Panc1 (cell line): ENCODE data around the gene LSM12.

ENCODE experiments used
- POLR2AphosphoS5 ChIP-seq: IDR thresholded peaks from 2 replicates; pipeline ENCODE4 v1.6.1; 2012; ENCODE audit warnings: mild to moderate bottlenecking, low read depth, low read length, moderate library complexity
- SIN3A ChIP-seq: IDR thresholded peaks from 2 replicates; pipeline ENCODE4 v1.6.1; 2012; ENCODE audit warnings: low read depth, mild to moderate bottlenecking, low read length, moderate library complexity, borderline replicate concordance; ENCODE audit not compliant: insufficient read depth
- TCF7L2 ChIP-seq: IDR thresholded peaks from 2 replicates; pipeline ENCODE4 v1.6.1; 2011; ENCODE audit warnings: mild to moderate bottlenecking, low read depth, low read length, inconsistent platforms
- TF ChIP-seq, protein P1 (sequence below): fragments of 450-650 bp; IDR thresholded peaks from 2 replicates; pipeline ENCODE4 v1.5.1; 2017; ENCODE audit warnings: mild to moderate bottlenecking
- TF ChIP-seq, protein P2 (sequence below), 2 experiments: IDR thresholded peaks; 2 replicates each; pipeline ENCODE4 v1.6.1; 2011 to 2012; ENCODE audit warnings: low read depth in 2 of 2, control low read depth in 1 of 2, low read length in 1 of 2, mild to moderate bottlenecking in 1 of 2, moderate library complexity in 1 of 2; ENCODE audit not compliant: insufficient read depth in 1 of 2

DNA sequence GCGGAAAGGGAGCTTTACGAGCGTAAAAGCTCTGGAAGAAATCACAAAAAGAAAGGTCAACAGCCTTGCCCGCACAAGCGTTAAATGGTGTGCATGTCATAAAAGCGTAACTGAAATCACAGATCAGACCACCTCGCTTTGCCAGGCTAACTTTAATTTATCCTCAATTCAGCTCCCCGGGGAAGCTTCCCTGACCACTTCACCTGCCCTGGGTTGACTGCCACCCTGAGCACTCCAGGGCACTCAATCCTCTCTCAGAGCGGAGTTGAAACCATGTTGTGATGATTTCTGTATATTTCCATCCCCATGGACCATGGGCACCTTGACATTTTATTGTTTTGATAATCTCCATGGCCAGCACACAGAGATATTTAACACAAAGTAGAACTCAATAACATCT is 78.2 kb downstream of the LSM12 start:
- TF ChIP-seq, protein P1, sequence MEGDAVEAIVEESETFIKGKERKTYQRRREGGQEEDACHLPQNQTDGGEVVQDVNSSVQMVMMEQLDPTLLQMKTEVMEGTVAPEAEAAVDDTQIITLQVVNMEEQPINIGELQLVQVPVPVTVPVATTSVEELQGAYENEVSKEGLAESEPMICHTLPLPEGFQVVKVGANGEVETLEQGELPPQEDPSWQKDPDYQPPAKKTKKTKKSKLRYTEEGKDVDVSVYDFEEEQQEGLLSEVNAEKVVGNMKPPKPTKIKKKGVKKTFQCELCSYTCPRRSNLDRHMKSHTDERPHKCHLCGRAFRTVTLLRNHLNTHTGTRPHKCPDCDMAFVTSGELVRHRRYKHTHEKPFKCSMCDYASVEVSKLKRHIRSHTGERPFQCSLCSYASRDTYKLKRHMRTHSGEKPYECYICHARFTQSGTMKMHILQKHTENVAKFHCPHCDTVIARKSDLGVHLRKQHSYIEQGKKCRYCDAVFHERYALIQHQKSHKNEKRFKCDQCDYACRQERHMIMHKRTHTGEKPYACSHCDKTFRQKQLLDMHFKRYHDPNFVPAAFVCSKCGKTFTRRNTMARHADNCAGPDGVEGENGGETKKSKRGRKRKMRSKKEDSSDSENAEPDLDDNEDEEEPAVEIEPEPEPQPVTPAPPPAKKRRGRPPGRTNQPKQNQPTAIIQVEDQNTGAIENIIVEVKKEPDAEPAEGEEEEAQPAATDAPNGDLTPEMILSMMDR = no peak
- TF ChIP-seq, protein P2, sequence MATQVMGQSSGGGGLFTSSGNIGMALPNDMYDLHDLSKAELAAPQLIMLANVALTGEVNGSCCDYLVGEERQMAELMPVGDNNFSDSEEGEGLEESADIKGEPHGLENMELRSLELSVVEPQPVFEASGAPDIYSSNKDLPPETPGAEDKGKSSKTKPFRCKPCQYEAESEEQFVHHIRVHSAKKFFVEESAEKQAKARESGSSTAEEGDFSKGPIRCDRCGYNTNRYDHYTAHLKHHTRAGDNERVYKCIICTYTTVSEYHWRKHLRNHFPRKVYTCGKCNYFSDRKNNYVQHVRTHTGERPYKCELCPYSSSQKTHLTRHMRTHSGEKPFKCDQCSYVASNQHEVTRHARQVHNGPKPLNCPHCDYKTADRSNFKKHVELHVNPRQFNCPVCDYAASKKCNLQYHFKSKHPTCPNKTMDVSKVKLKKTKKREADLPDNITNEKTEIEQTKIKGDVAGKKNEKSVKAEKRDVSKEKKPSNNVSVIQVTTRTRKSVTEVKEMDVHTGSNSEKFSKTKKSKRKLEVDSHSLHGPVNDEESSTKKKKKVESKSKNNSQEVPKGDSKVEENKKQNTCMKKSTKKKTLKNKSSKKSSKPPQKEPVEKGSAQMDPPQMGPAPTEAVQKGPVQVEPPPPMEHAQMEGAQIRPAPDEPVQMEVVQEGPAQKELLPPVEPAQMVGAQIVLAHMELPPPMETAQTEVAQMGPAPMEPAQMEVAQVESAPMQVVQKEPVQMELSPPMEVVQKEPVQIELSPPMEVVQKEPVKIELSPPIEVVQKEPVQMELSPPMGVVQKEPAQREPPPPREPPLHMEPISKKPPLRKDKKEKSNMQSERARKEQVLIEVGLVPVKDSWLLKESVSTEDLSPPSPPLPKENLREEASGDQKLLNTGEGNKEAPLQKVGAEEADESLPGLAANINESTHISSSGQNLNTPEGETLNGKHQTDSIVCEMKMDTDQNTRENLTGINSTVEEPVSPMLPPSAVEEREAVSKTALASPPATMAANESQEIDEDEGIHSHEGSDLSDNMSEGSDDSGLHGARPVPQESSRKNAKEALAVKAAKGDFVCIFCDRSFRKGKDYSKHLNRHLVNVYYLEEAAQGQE (IDR thresholded peaks at IDR 0.05; ENCODE audit: insufficient read depth in 1 of 2, low read depth in 2 of 2, low read length in 1 of 2) = no peak
- no peak for TF ChIP-seq POLR2AphosphoS5
- no peak for TF ChIP-seq SIN3A
- no peak for TF ChIP-seq TCF7L2
